GM21529 (cell line): ENCODE data around the gene KRTAP9-8.
"Not testable (repeated sequence)": the region's sequence is repeated elsewhere in the genome, so short reads cannot be mapped to it uniquely, and the experiment has no call there.

Experiments
- ATAC-seq: cut with Tn5 transposase; IDR thresholded peaks from one replicate; pipeline ENCODE4 v1.9.1; 2021; ENCODE audit not compliant: unreplicated experiment

KRTAP9-8 gene

DNA sequence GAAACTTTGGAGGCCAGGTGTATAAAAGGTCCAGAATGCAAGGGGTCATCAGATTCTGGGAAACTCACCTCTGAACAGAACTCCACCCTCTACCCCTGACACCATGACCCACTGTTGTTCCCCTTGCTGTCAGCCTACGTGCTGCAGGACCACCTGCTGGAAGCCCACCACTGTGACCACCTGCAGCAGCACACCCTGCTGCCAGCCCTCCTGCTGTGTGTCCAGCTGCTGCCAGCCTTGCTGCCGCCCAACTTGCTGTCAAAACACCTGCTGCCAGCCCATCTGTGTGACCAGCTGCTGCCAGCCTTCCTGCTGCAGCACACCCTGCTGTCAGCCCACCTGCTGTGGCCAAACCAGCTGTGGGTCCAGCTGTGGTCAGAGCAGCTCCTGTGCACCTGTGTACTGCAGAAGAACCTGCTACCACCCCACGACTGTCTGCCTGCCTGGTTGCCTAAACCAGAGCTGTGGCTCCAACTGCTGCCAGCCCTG lies at the start of gene KRTAP9-8:
Gene KRTAP9-8, plus strand, starts transcription at position 51 of the 489 bp plus-strand sequence. Its CDS starts 53 bp downstream, at position 104.
- not testable (repeated sequence) for ATAC-seq

GRCh38 chr17:41189837-41190318 lies 47.9 kb upstream of the KRTAP9-8 start, which contains the start of gene KRTAP9-1:
KRTAP9-1 (plus strand) TSS chr17:41189887; CDS start chr17:41189887, 0 bp downstream.
- not testable (repeated sequence) for ATAC-seq

DNA sequence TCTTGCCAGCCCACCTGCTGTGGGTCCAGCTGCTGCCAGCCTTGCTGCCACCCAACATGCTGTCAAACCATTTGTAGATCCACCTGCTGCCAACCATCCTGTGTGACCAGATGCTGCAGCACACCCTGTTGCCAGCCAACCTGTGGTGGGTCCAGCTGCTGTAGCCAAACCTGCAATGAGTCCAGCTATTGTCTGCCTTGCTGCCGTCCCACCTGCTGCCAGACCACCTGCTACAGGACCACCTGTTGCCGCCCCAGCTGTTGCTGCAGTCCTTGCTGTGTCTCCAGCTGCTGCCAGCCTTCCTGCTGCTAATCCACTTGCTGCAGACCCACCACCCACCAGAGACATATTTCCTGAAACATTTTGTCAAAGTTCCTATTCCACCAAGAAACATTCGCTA lies 47.5 kb upstream of the KRTAP9-8 start:
- ATAC-seq: no peak

DNA sequence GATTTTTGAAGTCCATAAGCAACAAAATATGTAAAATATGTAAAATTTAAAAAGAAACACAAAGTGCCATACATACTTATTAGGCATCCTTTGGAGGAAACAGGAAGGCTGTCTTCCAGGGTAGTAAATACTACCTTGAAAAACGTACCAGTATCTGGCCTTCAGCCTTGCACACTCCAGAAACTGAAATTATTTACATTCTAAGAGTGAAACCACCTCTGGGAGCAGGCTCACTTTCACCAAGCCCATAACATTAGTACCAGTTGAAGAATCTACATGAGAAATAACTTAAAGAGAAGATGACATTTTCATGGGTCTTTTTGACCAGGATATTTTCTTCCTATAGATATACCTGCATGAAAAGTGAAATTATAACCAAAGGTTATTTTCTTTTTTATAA lies 41.7 kb upstream of the KRTAP9-8 start:
- ATAC-seq: no peak

- ATAC-seq: no peak
Measured at GRCh38 chr17:41199421-41200078, 38.2 kb upstream of the KRTAP9-8 start.

GRCh38 chr17:41211845-41212466 lies 25.8 kb upstream of the KRTAP9-8 start:
- ATAC-seq: no peak

GRCh38 chr17:41212524-41213169 lies 25.2 kb upstream of the KRTAP9-8 start:
- ATAC-seq: no peak

GRCh38 chr17:41215681-41216080 lies 22.1 kb upstream of the KRTAP9-8 start:
- ATAC-seq: no peak

GRCh38 chr17:41223821-41224220 lies 14.0 kb upstream of the KRTAP9-8 start:
- no peak for ATAC-seq

GRCh38 chr17:41226051-41226450 lies 11.7 kb upstream of the KRTAP9-8 start:
- ATAC-seq: no peak

GRCh38 chr17:41226598-41227095 lies 11.2 kb upstream of the KRTAP9-8 start, which contains the start of gene KRTAP9-2:
KRTAP9-2 (plus strand) TSS chr17:41226648; CDS start chr17:41226655, 7 bp downstream.
- not testable (repeated sequence) for ATAC-seq

DNA sequence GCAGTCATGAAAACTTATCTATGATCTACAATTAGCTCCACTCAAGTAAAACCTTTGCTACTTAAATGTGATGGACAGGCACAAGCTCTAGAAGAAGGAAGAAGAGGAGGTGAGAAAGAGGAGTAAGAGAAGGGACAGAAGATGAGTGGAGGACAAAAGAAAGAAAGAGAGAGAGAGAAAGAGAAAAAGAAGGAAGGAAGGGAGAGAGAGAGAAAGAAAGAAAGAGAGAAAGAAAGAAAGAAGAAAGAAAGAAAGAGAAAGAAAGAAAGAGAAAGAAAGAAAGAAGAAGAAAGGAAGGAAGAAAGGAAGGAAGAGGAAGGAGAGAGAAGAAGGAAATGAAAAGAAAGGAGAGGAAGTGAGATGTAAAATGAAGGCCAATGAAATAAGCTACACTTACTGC lies 7.7 kb upstream of the KRTAP9-8 start:
- ATAC-seq: no peak

- no peak for ATAC-seq
Measured at GRCh38 chr17:41231731-41232130, 6.1 kb upstream of the KRTAP9-8 start.

DNA sequence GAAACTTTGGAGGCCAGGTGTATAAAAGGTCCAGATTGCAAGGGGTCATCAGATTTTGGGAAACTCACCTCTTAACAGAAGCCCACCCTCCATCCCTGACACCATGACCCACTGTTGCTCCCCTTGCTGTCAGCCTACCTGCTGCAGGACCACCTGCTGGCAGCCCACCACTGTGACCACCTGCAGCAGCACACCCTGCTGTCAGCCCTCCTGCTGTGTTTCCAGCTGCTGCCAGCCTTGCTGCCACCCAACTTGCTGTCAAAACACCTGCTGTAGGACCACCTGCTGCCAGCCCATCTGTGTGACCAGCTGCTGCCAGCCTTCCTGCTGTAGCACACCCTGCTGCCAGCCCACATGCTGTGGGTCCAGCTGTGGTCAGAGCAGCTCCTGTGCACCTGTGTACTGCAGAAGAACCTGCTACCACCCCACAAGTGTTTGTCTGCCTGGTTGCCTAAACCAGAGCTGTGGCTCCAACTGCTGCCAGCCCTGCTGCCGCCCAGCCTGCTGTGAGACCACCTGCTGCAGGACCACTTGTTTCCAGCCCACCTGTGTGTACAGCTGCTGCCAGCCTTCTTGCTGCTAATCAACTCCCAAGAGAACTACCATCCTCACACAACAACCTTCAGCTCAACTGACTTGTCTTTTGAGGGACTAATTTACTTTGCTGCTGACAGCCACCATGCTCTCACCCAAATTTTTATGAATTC lies 5.2 kb upstream of the KRTAP9-8 start, which contains the start of gene KRTAP9-3:
Gene KRTAP9-3, plus strand, starts transcription at position 51 of the 707 bp plus-strand sequence. Its CDS starts 53 bp downstream, at position 104.
- ATAC-seq: not testable (repeated sequence)

DNA sequence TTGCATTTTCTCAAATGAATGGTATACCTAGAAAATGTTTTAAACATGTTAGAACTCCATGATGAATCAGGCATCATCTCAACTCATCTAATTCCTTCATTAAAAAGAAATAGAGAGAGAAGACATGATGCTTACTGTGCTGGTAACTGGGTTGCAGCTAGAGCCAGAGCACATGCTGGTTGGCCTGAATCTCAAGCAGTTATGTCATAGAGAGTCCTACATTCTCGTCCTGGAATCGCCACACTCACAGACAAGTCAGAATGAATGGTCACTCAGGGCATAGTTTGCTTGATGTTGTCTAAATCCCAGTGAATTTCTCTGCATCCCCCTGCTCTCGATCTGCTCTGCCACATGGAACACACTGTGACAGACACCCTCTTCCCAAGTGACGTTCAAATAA lies 683 bp upstream of the KRTAP9-8 start:
- ATAC-seq: not testable (repeated sequence)

- not testable (repeated sequence) for ATAC-seq
Measured at GRCh38 chr17:41246995-41247787, 9.4 kb downstream of the KRTAP9-8 start.

GRCh38 chr17:41249637-41250240 lies 11.9 kb downstream of the KRTAP9-8 start, which contains the start of gene KRTAP9-4:
KRTAP9-4 (plus strand) TSS chr17:41249687; CDS start chr17:41249721, 34 bp downstream.
- not testable (repeated sequence) for ATAC-seq

GRCh38 chr17:41251261-41251660 lies 13.5 kb downstream of the KRTAP9-8 start:
- no peak for ATAC-seq

GRCh38 chr17:41254861-41255260 lies 17.1 kb downstream of the KRTAP9-8 start:
- ATAC-seq: no peak
